ENCODE results near the gene FAM240A.

Gene FAM240A

DNA sequence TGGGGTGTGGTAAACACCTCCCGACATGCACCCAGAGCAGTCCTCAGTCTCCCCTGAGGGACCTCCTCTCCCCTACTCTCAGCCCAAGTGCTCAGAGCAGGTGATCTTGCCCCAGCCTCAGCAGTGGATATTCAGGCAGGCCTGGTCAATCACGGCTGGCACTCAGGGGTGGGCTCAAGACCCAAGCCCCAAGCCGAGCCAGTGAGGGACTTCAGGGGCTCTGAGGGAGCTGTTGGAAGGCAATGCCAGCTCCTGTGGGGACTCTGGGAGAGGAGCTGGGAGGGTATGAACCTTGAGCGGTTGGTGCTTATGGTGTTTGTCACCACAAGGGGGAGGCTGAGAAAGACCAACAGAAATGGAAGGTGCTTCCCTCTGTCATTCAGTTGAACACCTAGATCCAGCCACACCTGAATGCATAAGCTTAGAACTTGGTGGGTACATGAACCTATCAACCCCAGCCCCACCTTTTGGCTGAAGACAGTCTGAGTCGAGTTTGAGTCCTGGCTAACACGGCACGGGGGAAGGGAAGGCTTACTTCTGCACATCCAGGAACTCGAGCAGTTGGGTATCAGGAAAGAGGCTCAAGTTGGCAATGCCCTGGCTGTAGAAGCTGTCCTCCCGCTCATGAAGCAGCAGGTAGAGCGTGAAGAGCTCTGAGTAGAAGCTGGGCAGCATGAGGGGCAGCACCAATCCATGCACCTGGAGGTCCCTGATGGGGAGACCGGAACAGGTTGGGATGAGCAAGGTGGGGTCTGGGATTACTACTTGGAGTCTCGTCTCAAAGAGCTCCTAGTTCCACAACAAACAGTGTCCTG, 61.9 kb downstream of the FAM240A start:
- DNase-seq (ENCODE audit: low spot score), result no peak

DNA sequence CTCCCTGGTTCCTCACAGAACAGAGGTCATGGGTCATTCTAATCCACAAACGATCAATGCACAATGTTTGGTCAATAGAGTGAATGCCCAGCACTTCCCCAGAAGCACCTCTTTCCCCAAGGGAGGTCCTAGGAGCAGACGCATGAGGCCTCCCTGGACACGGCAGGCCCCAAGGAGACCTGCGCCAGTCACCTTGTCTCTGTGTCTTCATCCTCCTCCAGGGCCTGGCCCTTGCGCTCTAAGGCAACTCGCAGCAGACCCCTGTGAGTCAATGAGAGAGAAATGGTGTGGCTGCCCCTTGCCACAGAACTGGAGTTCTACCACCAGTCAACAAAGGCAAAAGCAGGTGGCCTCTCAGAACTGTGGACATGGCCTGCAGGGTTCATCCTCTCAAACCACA, 63.1 kb downstream of the FAM240A start:
- DNase-seq (ENCODE audit: low spot score), result no peak
